Liver (tissue), 9 donors: ENCODE data around the gene MCF2L. TPM values are rescaled to one million over a fixed set of nuclear protein-coding genes. Genes with fewer than 3 reads are reported as not detected.

Experiments
- DNase-seq: peaks from one replicate; pipeline ENCODE4 v3.0.0-alpha.2; 2017; ENCODE audit warnings: low spot score
- H3K27ac ChIP-seq, 2 donors: one replicate each; pipeline ENCODE4 v1.7.0; 2013; ENCODE audit warnings: inconsistent platforms in 2 of 2, low read length in 2 of 2, control low read depth in 1 of 2, low read depth in 1 of 2, mild to moderate bottlenecking in 1 of 2
- H3K27me3 ChIP-seq, 4 donors: one replicate each; pipeline versions ENCODE4 v1.6.1 to v1.7.0; 2013; ENCODE audit warnings: low read length in 3 of 4, inconsistent platforms in 1 of 4, mild to moderate bottlenecking in 1 of 4, moderate library complexity in 1 of 4; ENCODE audit not compliant: control insufficient read depth in 4 of 4, insufficient read depth in 4 of 4
- H3K36me3 ChIP-seq, 4 donors: one replicate each; pipeline versions ENCODE4 v1.6.1 to v1.7.0; 2013; ENCODE audit warnings: low read length in 3 of 4, mild to moderate bottlenecking in 3 of 4, low read depth in 1 of 4, moderate library complexity in 1 of 4; ENCODE audit not compliant: control insufficient read depth in 4 of 4, insufficient read depth in 3 of 4
- H3K4me1 ChIP-seq, 4 donors: one replicate each; pipeline versions ENCODE4 v1.6.1 to v1.7.0; 2013; ENCODE audit warnings: low read length in 3 of 4, mild to moderate bottlenecking in 3 of 4, moderate library complexity in 1 of 4; ENCODE audit not compliant: control insufficient read depth in 4 of 4, insufficient read depth in 4 of 4
- H3K4me3 ChIP-seq, 3 donors: one replicate each; pipeline versions ENCODE4 v1.6.1 to v1.7.0; 2013; ENCODE audit warnings: low read length in 3 of 3, control low read depth in 1 of 3, low read depth in 1 of 3, mild to moderate bottlenecking in 1 of 3
- H3K9ac ChIP-seq, 2 donors: one replicate each; pipeline ENCODE4 v1.7.0; 2013; ENCODE audit warnings: low read length in 2 of 2, mild to moderate bottlenecking in 2 of 2, moderate library complexity in 2 of 2, control low read depth in 1 of 2, low read depth in 1 of 2
- H3K9me3 ChIP-seq, 4 donors: one replicate each; pipeline versions ENCODE4 v1.6.1 to v1.7.0; 2013; ENCODE audit warnings: low read length in 3 of 4; ENCODE audit not compliant: control insufficient read depth in 4 of 4
- ATF3 ChIP-seq: IDR thresholded peaks from 2 replicates; pipeline ENCODE4 v1.6.1; 2016; ENCODE audit warnings: antibody characterized with exemption
- EGR1 ChIP-seq, 2 donors: IDR thresholded peaks; 2 replicates each; pipeline ENCODE4 v1.6.1; 2016 to 2018; ENCODE audit warnings: antibody characterized with exemption in 2 of 2, low read depth in 2 of 2
- FOXA1 ChIP-seq: IDR thresholded peaks from 2 replicates; pipeline ENCODE4 v1.6.1; 2016; ENCODE audit warnings: antibody characterized with exemption
- FOXA2 ChIP-seq: IDR thresholded peaks from 2 replicates; pipeline ENCODE4 v1.6.1; 2016; ENCODE audit warnings: antibody characterized with exemption
- GABPA ChIP-seq, 2 donors: IDR thresholded peaks in 1 of 2; conservative IDR thresholded peaks in 1 of 2; 2 replicates each; pipeline ENCODE4 v1.6.1; 2016; ENCODE audit warnings: antibody characterized with exemption in 2 of 2, mild to moderate bottlenecking in 1 of 2, moderate library complexity in 1 of 2
- HNF4A ChIP-seq, 2 donors: conservative IDR thresholded peaks; 2 replicates each; pipeline ENCODE4 v1.6.1; 2016; ENCODE audit warnings: antibody characterized with exemption in 2 of 2, mild to moderate bottlenecking in 2 of 2
- HNF4G ChIP-seq: IDR thresholded peaks from 2 replicates; pipeline ENCODE4 v1.6.1; 2016; ENCODE audit warnings: antibody characterized with exemption
- NR2F2 ChIP-seq: IDR thresholded peaks from 2 replicates; pipeline ENCODE4 v1.6.1; 2016; ENCODE audit warnings: antibody characterized with exemption
- RAD21 ChIP-seq, 2 donors: IDR thresholded peaks; 2 replicates each; pipeline ENCODE4 v1.6.1; 2016; ENCODE audit warnings: antibody characterized with exemption in 2 of 2, mild to moderate bottlenecking in 2 of 2
- RXRA ChIP-seq, 2 donors: IDR thresholded peaks; 2 replicates each; pipeline ENCODE4 v1.6.1; 2017 to 2018; ENCODE audit warnings: antibody characterized with exemption in 2 of 2, mild to moderate bottlenecking in 1 of 2
- SP1 ChIP-seq: IDR thresholded peaks from 2 replicates; pipeline ENCODE4 v1.6.1; 2018; ENCODE audit warnings: antibody characterized with exemption, mild to moderate bottlenecking
- TAF1 ChIP-seq: conservative IDR thresholded peaks from 2 replicates; pipeline ENCODE4 v1.6.1; 2016; ENCODE audit warnings: antibody characterized with exemption, mild to moderate bottlenecking
- YY1 ChIP-seq: IDR thresholded peaks from 2 replicates; pipeline ENCODE4 v1.6.1; 2016; ENCODE audit warnings: antibody characterized with exemption, mild to moderate bottlenecking
- ZBTB33 ChIP-seq: IDR thresholded peaks from 2 replicates; pipeline ENCODE4 v1.6.1; 2016; ENCODE audit warnings: antibody characterized with exemption
- WGBS: extraction: QIAGEN DNeasy Blood & Tissue Kit; methylation state at CpG from one replicate; pipeline ENCODE4 v1.1.7; 2013; 5-methylcytosine and 5-hydroxymethylcytosine counted together
- polyA plus RNA-seq, 2 donors: library from polyadenylated mRNA; stranded (reverse) in 1 of 2; unstranded in 1 of 2; fragments of 200-250 nt in 1 of 2; fragments of >200 nt in 1 of 2; fragmentation: Nextera tagmentation in 1 of 2; extraction: Ambion mirVana in 1 of 2; gene quantifications; one replicate each; pipeline versions ENCODE4 v1.2.1 to v1.2.3, GENCODE V29; 2013 to 2015
- total RNA-seq, 2 donors: library from RNA; depleted of rRNA; stranded (reverse); fragments of >200 nt; gene quantifications; one replicate each; pipeline ENCODE4 v1.2.3, GENCODE V29; 2014
- TF ChIP-seq, protein P1 (sequence below): IDR thresholded peaks from 2 replicates; pipeline ENCODE4 v1.6.1; 2016; ENCODE audit warnings: antibody characterized with exemption
- TF ChIP-seq, protein P2 (sequence below): fragments of 150-350 bp; IDR thresholded peaks from 2 replicates; pipeline ENCODE4 v1.5.1; 2017; ENCODE audit warnings: improper control_type of control experiment, low read depth, low read length; ENCODE audit not compliant: missing input control
- TF ChIP-seq, protein P3 (sequence below): IDR thresholded peaks from 2 replicates; pipeline ENCODE4 v1.6.1; 2016; ENCODE audit warnings: antibody characterized with exemption, mild to moderate bottlenecking
- donor health status: healthy.
- donor health status: healthy.
- donor health status: healthy.
- donor health status: healthy.
- donor health status: healthy.

The MCF2L gene
- total and polyA plus RNA-seq, 4 donors: 2.9 to 12.8 (median 7.1) TPM

DNA sequence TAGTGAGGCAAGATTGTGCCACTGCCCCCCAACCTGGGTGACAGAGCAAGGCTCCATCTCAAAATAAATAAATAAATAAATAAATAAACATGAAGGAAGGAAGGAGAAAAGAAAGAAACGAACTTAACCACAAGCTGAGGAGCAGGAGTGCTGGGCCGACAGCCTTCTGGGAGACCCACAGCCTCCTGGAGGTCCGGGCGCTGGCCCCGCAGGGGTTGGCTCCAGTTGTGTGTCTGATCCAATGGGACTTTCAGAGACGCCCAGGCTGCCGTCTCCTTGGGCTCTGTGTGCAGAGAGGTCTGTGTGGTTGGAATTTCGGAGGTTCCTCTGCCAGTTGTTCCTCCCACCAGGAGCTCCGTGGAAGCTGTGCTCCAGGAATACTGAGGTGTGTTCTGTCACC, 36.0 kb upstream of the MCF2L start:
- Histone ChIP-seq H3K27ac (no peak overlapping the region), H3K9ac (no peak overlapping the region), H3K4me3 (no peak overlapping the region), H3K4me1 (peaks cover 1 to 19% (median 18%) of the 10 kb centered on the region in 4 donors), H3K9me3 (no peaks in the 10 kb centered on the region), H3K36me3 (no peaks in the 10 kb centered on the region), H3K27me3 (no peaks in the 10 kb centered on the region)
- no peak for DNase-seq
- TF ChIP-seq, protein P1, sequence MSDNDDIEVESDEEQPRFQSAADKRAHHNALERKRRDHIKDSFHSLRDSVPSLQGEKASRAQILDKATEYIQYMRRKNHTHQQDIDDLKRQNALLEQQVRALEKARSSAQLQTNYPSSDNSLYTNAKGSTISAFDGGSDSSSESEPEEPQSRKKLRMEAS: no peak
- TF ChIP-seq ZBTB33 (no peak), HNF4A (conservative IDR thresholded peaks at IDR 0.05) (no peak), RAD21 (IDR thresholded peaks at IDR 0.05) (no peak), SP1 (no peak), FOXA2 (no peak), EGR1 (IDR thresholded peaks at IDR 0.05; ENCODE audit: low read depth in 2 of 2) (no peak), ATF3 (no peak), NR2F2 (no peak), YY1 (no peak), RXRA (IDR thresholded peaks at IDR 0.05) (no peak), GABPA (IDR thresholded peaks at IDR 0.05 in 1 of 2, conservative IDR thresholded peaks at IDR 0.05 in 1 of 2) (no peak), TAF1 (no peak), HNF4G (no peak), FOXA1 (no peak)
- TF ChIP-seq, protein P2, sequence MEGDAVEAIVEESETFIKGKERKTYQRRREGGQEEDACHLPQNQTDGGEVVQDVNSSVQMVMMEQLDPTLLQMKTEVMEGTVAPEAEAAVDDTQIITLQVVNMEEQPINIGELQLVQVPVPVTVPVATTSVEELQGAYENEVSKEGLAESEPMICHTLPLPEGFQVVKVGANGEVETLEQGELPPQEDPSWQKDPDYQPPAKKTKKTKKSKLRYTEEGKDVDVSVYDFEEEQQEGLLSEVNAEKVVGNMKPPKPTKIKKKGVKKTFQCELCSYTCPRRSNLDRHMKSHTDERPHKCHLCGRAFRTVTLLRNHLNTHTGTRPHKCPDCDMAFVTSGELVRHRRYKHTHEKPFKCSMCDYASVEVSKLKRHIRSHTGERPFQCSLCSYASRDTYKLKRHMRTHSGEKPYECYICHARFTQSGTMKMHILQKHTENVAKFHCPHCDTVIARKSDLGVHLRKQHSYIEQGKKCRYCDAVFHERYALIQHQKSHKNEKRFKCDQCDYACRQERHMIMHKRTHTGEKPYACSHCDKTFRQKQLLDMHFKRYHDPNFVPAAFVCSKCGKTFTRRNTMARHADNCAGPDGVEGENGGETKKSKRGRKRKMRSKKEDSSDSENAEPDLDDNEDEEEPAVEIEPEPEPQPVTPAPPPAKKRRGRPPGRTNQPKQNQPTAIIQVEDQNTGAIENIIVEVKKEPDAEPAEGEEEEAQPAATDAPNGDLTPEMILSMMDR: no peak
- TF ChIP-seq, protein P3, sequence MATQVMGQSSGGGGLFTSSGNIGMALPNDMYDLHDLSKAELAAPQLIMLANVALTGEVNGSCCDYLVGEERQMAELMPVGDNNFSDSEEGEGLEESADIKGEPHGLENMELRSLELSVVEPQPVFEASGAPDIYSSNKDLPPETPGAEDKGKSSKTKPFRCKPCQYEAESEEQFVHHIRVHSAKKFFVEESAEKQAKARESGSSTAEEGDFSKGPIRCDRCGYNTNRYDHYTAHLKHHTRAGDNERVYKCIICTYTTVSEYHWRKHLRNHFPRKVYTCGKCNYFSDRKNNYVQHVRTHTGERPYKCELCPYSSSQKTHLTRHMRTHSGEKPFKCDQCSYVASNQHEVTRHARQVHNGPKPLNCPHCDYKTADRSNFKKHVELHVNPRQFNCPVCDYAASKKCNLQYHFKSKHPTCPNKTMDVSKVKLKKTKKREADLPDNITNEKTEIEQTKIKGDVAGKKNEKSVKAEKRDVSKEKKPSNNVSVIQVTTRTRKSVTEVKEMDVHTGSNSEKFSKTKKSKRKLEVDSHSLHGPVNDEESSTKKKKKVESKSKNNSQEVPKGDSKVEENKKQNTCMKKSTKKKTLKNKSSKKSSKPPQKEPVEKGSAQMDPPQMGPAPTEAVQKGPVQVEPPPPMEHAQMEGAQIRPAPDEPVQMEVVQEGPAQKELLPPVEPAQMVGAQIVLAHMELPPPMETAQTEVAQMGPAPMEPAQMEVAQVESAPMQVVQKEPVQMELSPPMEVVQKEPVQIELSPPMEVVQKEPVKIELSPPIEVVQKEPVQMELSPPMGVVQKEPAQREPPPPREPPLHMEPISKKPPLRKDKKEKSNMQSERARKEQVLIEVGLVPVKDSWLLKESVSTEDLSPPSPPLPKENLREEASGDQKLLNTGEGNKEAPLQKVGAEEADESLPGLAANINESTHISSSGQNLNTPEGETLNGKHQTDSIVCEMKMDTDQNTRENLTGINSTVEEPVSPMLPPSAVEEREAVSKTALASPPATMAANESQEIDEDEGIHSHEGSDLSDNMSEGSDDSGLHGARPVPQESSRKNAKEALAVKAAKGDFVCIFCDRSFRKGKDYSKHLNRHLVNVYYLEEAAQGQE: no peak
- 89% methylated on average over 9 of the region's 9 CpGs for WGBS

- DNase-seq: no peak
- TF ChIP-seq, protein P3: no peak
- no peak for TF ChIP-seq GABPA (IDR thresholded peaks at IDR 0.05 in 1 of 2, conservative IDR thresholded peaks at IDR 0.05 in 1 of 2)
- Histone ChIP-seq H3K27ac (no peak overlapping the region), H3K36me3 (no peaks in the 10 kb centered on the region), H3K4me1 (peaks cover 1 to 12% (median 11%) of the 10 kb centered on the region in 4 donors), H3K4me3 (no peak overlapping the region), H3K27me3 (no peaks in the 10 kb centered on the region), H3K9ac (no peak overlapping the region), H3K9me3 (no peaks in the 10 kb centered on the region)
- WGBS: 94% methylated on average over 7 of the region's 7 CpGs
Observed at GRCh38 chr13:112933649-112934048, 35.4 kb upstream of the MCF2L start.
